NK-92 (cell line): ENCODE results near the gene CLDN19.
"Not testable (repeated sequence)": the region's sequence is repeated elsewhere in the genome, so short reads cannot be mapped to it uniquely, and the experiment has no call there.

Experiments
- DNase-seq: peaks from one replicate; lab custom pipeline; 2025; ENCODE audit not compliant: unreplicated experiment; lab: John Stamatoyannopoulos, UW

The CLDN19 gene

GRCh38 chr1:42713293-42713692, 26.7 kb downstream of the CLDN19 start:
- DNase-seq = no peak

GRCh38 chr1:42712808-42713207, 27.2 kb downstream of the CLDN19 start:
- not testable (repeated sequence) for DNase-seq

GRCh38 chr1:42703888-42704464, 36.1 kb downstream of the CLDN19 start:
- DNase-seq = no peak

GRCh38 chr1:42700006-42700405, 40.0 kb downstream of the CLDN19 start:
- DNase-seq = no peak

GRCh38 chr1:42698081-42698813, 41.8 kb downstream of the CLDN19 start:
- no peak for DNase-seq

- no peak for DNase-seq
These were observed 47.1 kb downstream of the CLDN19 start for GRCh38 chr1:42692911-42693310.

- no peak for DNase-seq
These were observed 47.6 kb downstream of the CLDN19 start for GRCh38 chr1:42692461-42692860.

- DNase-seq = no peak
These were observed 48.9 kb downstream of the CLDN19 start for GRCh38 chr1:42691157-42691498.

- no peak for DNase-seq
These were observed 49.4 kb downstream of the CLDN19 start for GRCh38 chr1:42690477-42691156.

GRCh38 chr1:42689912-42690311, 50.1 kb downstream of the CLDN19 start:
- DNase-seq = no peak

- no peak for DNase-seq
These were observed 53.6 kb downstream of the CLDN19 start for GRCh38 chr1:42686418-42686817.

GRCh38 chr1:42684139-42684538, 55.9 kb downstream of the CLDN19 start:
- no peak for DNase-seq
